HepG2 (cell line): ENCODE data around the gene DLG1. TPM values are rescaled to one million over a fixed set of nuclear protein-coding genes. Genes with fewer than 3 reads are reported as not detected.

ENCODE experiments used
- BRD4 ChIP-seq: sonication (generic); formaldehyde crosslinking; IDR thresholded peaks from 2 replicates; pipeline ENCODE4 v1.4.0; 2020; ENCODE audit warnings: missing genetic modification reagents
- CBFB ChIP-seq: sonication (generic); formaldehyde crosslinking; IDR thresholded peaks from 2 replicates; pipeline ENCODE4 v1.4.0; 2020; ENCODE audit warnings: missing genetic modification reagents
- HNF4A ChIP-seq: sonication (generic); formaldehyde crosslinking; IDR thresholded peaks from 2 replicates; pipeline ENCODE4 v1.4.0; 2020; ENCODE audit warnings: missing genetic modification reagents
- HOXD1 ChIP-seq: sonication (generic); formaldehyde crosslinking; IDR thresholded peaks from 2 replicates; pipeline ENCODE4 v1.5.0; 2020; ENCODE audit warnings: missing genetic modification reagents
- JUN ChIP-seq: sonication (generic); formaldehyde crosslinking; IDR thresholded peaks from 2 replicates; pipeline ENCODE4 v1.4.0; 2020; ENCODE audit warnings: mild to moderate bottlenecking, missing genetic modification reagents
- KDM5B ChIP-seq: sonication (generic); formaldehyde crosslinking; IDR thresholded peaks from 2 replicates; pipeline ENCODE4 v1.4.0; 2020; ENCODE audit warnings: missing genetic modification reagents, mild to moderate bottlenecking, borderline replicate concordance
- MTA1 ChIP-seq: sonication (generic); formaldehyde crosslinking; IDR thresholded peaks from 2 replicates; pipeline ENCODE4 v1.4.0; 2020; ENCODE audit warnings: missing genetic modification reagents, mild to moderate bottlenecking, borderline replicate concordance
- RCOR2 ChIP-seq: IDR thresholded peaks from 2 replicates; pipeline ENCODE4 v1.6.1; 2016; ENCODE audit warnings: missing biosample characterization, missing genetic modification reagents
- SAFB2 ChIP-seq: sonication (generic); formaldehyde crosslinking; IDR thresholded peaks from 2 replicates; pipeline ENCODE4 v1.5.1; 2020; ENCODE audit warnings: missing genetic modification reagents, low read depth, mild to moderate bottlenecking, borderline replicate concordance
- SIX4 ChIP-seq: sonication (generic); formaldehyde crosslinking; IDR thresholded peaks from 2 replicates; pipeline ENCODE4 v1.4.0; 2020; ENCODE audit warnings: missing genetic modification reagents
- SMARCC2 ChIP-seq: fragments of 450-650 bp; IDR thresholded peaks from 2 replicates; pipeline ENCODE4 v1.6.1; 2017; ENCODE audit warnings: antibody characterized with exemption, mild to moderate bottlenecking
- SMYD3 ChIP-seq: sonication (generic); formaldehyde crosslinking; IDR thresholded peaks from 2 replicates; pipeline ENCODE4 v1.8.1; 2023; ENCODE audit warnings: mild to moderate bottlenecking, missing genetic modification reagents
- THRA ChIP-seq: sonication (generic); formaldehyde crosslinking; IDR thresholded peaks from 2 replicates; pipeline ENCODE4 v1.4.0; 2020; ENCODE audit warnings: missing genetic modification reagents, borderline replicate concordance
- ZBTB7A ChIP-seq: sonication (generic); formaldehyde crosslinking; IDR thresholded peaks from 2 replicates; pipeline ENCODE4 v1.8.0; 2022; ENCODE audit warnings: mild to moderate bottlenecking, missing genetic modification reagents
- ZGPAT ChIP-seq: IDR thresholded peaks from 2 replicates; pipeline ENCODE4 v1.6.1; 2016; ENCODE audit warnings: mild to moderate bottlenecking
- ZMYM3 ChIP-seq: sonication (generic); formaldehyde crosslinking; IDR thresholded peaks from 2 replicates; pipeline ENCODE4 v1.5.1; 2020; ENCODE audit warnings: mild to moderate bottlenecking, missing genetic modification reagents
- ZNF121 ChIP-seq: sonication (generic); formaldehyde crosslinking; IDR thresholded peaks from 2 replicates; pipeline ENCODE4 v1.5.0; 2020; ENCODE audit warnings: mild to moderate bottlenecking, missing genetic modification reagents
- ZNF235 ChIP-seq: sonication (generic); formaldehyde crosslinking; IDR thresholded peaks from 2 replicates; pipeline ENCODE4 v1.8.1; 2023; ENCODE audit warnings: mild to moderate bottlenecking, missing genetic modification reagents, borderline replicate concordance
- ZNF337 ChIP-seq: sonication (generic); formaldehyde crosslinking; IDR thresholded peaks from 2 replicates; pipeline ENCODE4 v1.5.1; 2020; ENCODE audit warnings: missing genetic modification reagents, low read depth, mild to moderate bottlenecking, borderline replicate concordance
- ZNF354B ChIP-seq: sonication (generic); formaldehyde crosslinking; IDR thresholded peaks from 2 replicates; pipeline ENCODE4 v1.8.0; 2022; ENCODE audit warnings: mild to moderate bottlenecking, missing genetic modification reagents
- ZNF451 ChIP-seq: sonication (generic); formaldehyde crosslinking; IDR thresholded peaks from 2 replicates; pipeline ENCODE4 v1.5.0; 2020; ENCODE audit warnings: mild to moderate bottlenecking, missing genetic modification reagents
- ZNF589 ChIP-seq: sonication (generic); formaldehyde crosslinking; conservative IDR thresholded peaks from 2 replicates; pipeline ENCODE4 v1.8.0; 2022; ENCODE audit warnings: mild to moderate bottlenecking, moderate library complexity, missing genetic modification reagents
- ZNF781 ChIP-seq: sonication (generic); formaldehyde crosslinking; IDR thresholded peaks from 2 replicates; pipeline ENCODE4 v1.5.1; 2020; ENCODE audit warnings: borderline replicate concordance, mild to moderate bottlenecking, missing genetic modification reagents; ENCODE audit errors: not compliant biosample characterization
- ZNF788 ChIP-seq: sonication (generic); formaldehyde crosslinking; IDR thresholded peaks from 2 replicates; pipeline ENCODE4 v1.5.0; 2020; ENCODE audit warnings: mild to moderate bottlenecking, missing genetic modification reagents, borderline replicate concordance
- ZNF883 ChIP-seq: sonication (generic); formaldehyde crosslinking; IDR thresholded peaks from 2 replicates; pipeline ENCODE4 v1.5.1; 2020; ENCODE audit warnings: mild to moderate bottlenecking, missing genetic modification reagents; ENCODE audit errors: not compliant biosample characterization
- ZSCAN25 ChIP-seq: sonication (generic); formaldehyde crosslinking; IDR thresholded peaks from 2 replicates; pipeline ENCODE4 v1.8.0; 2022; ENCODE audit warnings: mild to moderate bottlenecking, missing genetic modification reagents
- polyA plus RNA-seq, 8 experiments: library from polyadenylated mRNA; depleted of rRNA in 3 of 8; stranded (reverse) in 7 of 8; unstranded in 1 of 8; fragments of >200 nt; fragmentation: Illumina TruSeq in 4 of 8; extraction: Trizol in 4 of 8; gene quantifications; 2 replicates each; pipeline versions ENCODE4 v1.2.1 to v1.2.3, GENCODE V29; 2011 to 2016; ENCODE audit warnings: low read depth in 4 of 8, missing spikeins in 1 of 8, mixed read lengths in 1 of 8; ENCODE audit not compliant: insufficient read depth in 1 of 8
- total RNA-seq, 5 experiments: library from RNA; depleted of rRNA; stranded (reverse); fragments of >200 nt; fragmentation: Illumina TruSeq; extraction: Trizol; gene quantifications; 2 replicates each; pipeline ENCODE4 v1.2.3, GENCODE V29; 2016; ENCODE audit warnings: low read depth in 1 of 5
- TF ChIP-seq, protein P1 (sequence below): IDR thresholded peaks from 2 replicates; pipeline ENCODE4 v1.6.1; 2016; ENCODE audit warnings: mild to moderate bottlenecking, missing biosample characterization, missing genetic modification reagents

DLG1 gene
- total and polyA plus RNA-seq, 2 of the 13 experiments (the other 11 are each of a cell fraction or from before 2014, with no cell fraction given) = 30.5 to 104 TPM

- TF ChIP-seq SMYD3 (CRISPR knock-in tag) = 0 out of 2 replicates have a peak, but pooled peaks have one; percentile 28
- no peak for TF ChIP-seq JUN (CRISPR knock-in tag)
- TF ChIP-seq CBFB (CRISPR knock-in tag) = peak; percentile 15; the same call in 1 of the 2 replicates
- 0 out of 2 replicates have a peak, but pooled peaks have one; percentile 35 for TF ChIP-seq HOXD1 (CRISPR knock-in tag)
- TF ChIP-seq ZNF788 (CRISPR knock-in tag) = 0 out of 2 replicates have a peak, but pooled peaks have one; percentile 18
- TF ChIP-seq, protein P1, sequence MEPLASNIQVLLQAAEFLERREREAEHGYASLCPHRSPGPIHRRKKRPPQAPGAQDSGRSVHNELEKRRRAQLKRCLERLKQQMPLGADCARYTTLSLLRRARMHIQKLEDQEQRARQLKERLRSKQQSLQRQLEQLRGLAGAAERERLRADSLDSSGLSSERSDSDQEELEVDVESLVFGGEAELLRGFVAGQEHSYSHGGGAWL = peak; percentile 54; the same call in 1 of the 2 replicates
- TF ChIP-seq ZNF235 (CRISPR knock-in tag) = no peak; the same call in 1 of the 2 replicates
- TF ChIP-seq ZNF354B (CRISPR knock-in tag) = 0 out of 2 replicates have a peak, but pooled peaks have one; percentile 9
- peak; percentile 61 for TF ChIP-seq HNF4A (CRISPR knock-in tag)
- TF ChIP-seq ZNF781 = peak; percentile 64
- TF ChIP-seq ZNF589 (CRISPR knock-in tag) = 0 out of 2 replicates have a peak, but pooled peaks have one; percentile 53
- peak; percentile 23; the same call in 1 of the 2 replicates for TF ChIP-seq SAFB2 (CRISPR knock-in tag)
- TF ChIP-seq SIX4 (CRISPR knock-in tag) = no peak
- TF ChIP-seq ZNF451 (CRISPR knock-in tag) = peak; percentile 40; the same call in 1 of the 2 replicates
- no peak for TF ChIP-seq BRD4
- TF ChIP-seq MTA1 (CRISPR knock-in tag) = 0 out of 2 replicates have a peak, but pooled peaks have one; percentile 36
- no peak for TF ChIP-seq ZNF337 (CRISPR knock-in tag)
- TF ChIP-seq ZNF121 = no peak
- TF ChIP-seq ZSCAN25 (CRISPR knock-in tag) = peak; percentile 19; the same call in 1 of the 2 replicates
- peak; percentile 63 for TF ChIP-seq KDM5B (CRISPR knock-in tag)
- TF ChIP-seq ZGPAT = peak; percentile 34; the same call in 1 of the 2 replicates
- TF ChIP-seq ZMYM3 (CRISPR knock-in tag) = peak; percentile 72
- TF ChIP-seq ZNF883 (CRISPR knock-in tag) = peak; percentile 43
- no peak for TF ChIP-seq SMARCC2
- 0 out of 2 replicates have a peak, but pooled peaks have one; percentile 15 for TF ChIP-seq THRA (CRISPR knock-in tag)
- no peak for TF ChIP-seq ZBTB7A
- TF ChIP-seq RCOR2 = no peak
These were observed 704 bp downstream of the DLG1 start (continued) for GRCh38 chr3:197297476-197298340.
